DOHH2 (cell line): ENCODE measurements around the gene LRRC57.

Experiments
- H3F3A ChIP-seq: fragments of 200-600 bp; sonication (generic), shearing (Covaris generic); 2 replicates; pipeline ENCODE4 v1.6.0; 2016; ENCODE audit warnings: antibody characterized with exemption, mild to moderate bottlenecking; ENCODE audit not compliant: control insufficient read depth, insufficient read depth
- H3K27ac ChIP-seq: fragments of 200-600 bp; sonication (generic); 2 replicates; pipeline ENCODE4 v1.5.1; 2014; ENCODE audit warnings: low read depth, mild to moderate bottlenecking, low read length, moderate library complexity
- H3K27me3 ChIP-seq: fragments of 200-600 bp; sonication (generic); 2 replicates; pipeline ENCODE4 v1.6.1; 2014; ENCODE audit warnings: mild to moderate bottlenecking, low read length, mixed read lengths; ENCODE audit not compliant: control insufficient read depth
- H3K36me3 ChIP-seq: fragments of 200-600 bp; sonication (generic); 2 replicates; pipeline ENCODE4 v1.6.1; 2014; ENCODE audit warnings: mild to moderate bottlenecking, low read length, moderate library complexity, mixed read lengths; ENCODE audit not compliant: control insufficient read depth
- H3K4me1 ChIP-seq: fragments of 200-600 bp; sonication (generic); 2 replicates; pipeline ENCODE4 v1.6.1; 2014; ENCODE audit warnings: mild to moderate bottlenecking, low read length, mixed read lengths; ENCODE audit not compliant: control insufficient read depth
- H3K4me2 ChIP-seq: fragments of 200-600 bp; sonication (generic); 2 replicates; pipeline ENCODE4 v1.6.0; 2014; ENCODE audit warnings: mild to moderate bottlenecking, low read length, moderate library complexity
- H3K4me3 ChIP-seq: fragments of 200-600 bp; sonication (generic); 2 replicates; pipeline ENCODE4 v1.5.1; 2014; ENCODE audit warnings: mild to moderate bottlenecking, low read length, mixed read lengths
- H3K79me2 ChIP-seq: fragments of 200-600 bp; sonication (generic); 2 replicates; pipeline ENCODE4 v1.6.1; 2014; ENCODE audit warnings: mild to moderate bottlenecking, low read length, mixed read lengths; ENCODE audit not compliant: control insufficient read depth
- H3K9me2 ChIP-seq: fragments of 200-600 bp; sonication (generic); replicated peaks from 2 replicates; pipeline ENCODE4 v1.6.1; 2014; ENCODE audit warnings: mild to moderate bottlenecking, low read length, mixed read lengths; ENCODE audit not compliant: control insufficient read depth
- H3K9me3 ChIP-seq: fragments of 200-600 bp; sonication (generic); 2 replicates; pipeline ENCODE4 v1.6.1; 2014; ENCODE audit warnings: antibody characterized with exemption, low read length, mixed read lengths; ENCODE audit not compliant: control insufficient read depth, insufficient read depth
- H4K20me1 ChIP-seq: fragments of 200-600 bp; sonication (generic); 2 replicates; pipeline ENCODE4 v1.6.0; 2014; ENCODE audit warnings: low read depth, mild to moderate bottlenecking, antibody characterized with exemption, low read length, moderate library complexity; ENCODE audit not compliant: control insufficient read depth, insufficient read depth
- EZH2phosphoT487 ChIP-seq: fragments of 200-600 bp; sonication (generic); IDR thresholded peaks from 2 replicates; pipeline ENCODE4 v1.6.1; 2017; ENCODE audit warnings: borderline replicate concordance, mild to moderate bottlenecking, antibody characterized with exemption, low read length, moderate library complexity, mixed read lengths
- TF ChIP-seq, protein P1 (sequence below): fragments of 200-600 bp; sonication (generic); IDR thresholded peaks from one replicate; pipeline ENCODE4 v1.5.1; 2014; ENCODE audit warnings: antibody characterized with exemption, mild to moderate bottlenecking, low read depth, low read length; ENCODE audit not compliant: poor library complexity, severe bottlenecking

Gene LRRC57

DNA sequence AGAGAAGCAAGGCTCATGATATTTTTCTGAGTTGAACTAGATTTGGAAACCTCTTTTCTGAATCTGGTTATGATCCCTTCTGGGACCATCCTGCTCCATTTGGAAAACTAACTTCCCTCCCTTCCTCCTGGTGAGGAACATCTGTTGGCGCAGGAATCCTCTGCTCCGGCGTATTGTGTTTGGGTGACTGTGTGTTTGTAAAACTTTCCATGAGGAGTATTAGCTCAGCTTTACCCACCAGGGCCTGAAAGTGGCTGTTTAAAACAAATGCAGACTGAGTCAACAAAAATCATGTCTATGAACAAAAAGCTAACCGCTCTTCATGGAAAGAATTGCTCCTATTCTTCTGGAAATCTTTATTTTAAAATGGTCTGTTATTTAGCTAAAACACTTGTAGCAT, 44.5 kb upstream of the LRRC57 start:
- no peaks in the 10 kb centered on the region for H3K36me3 ChIP-seq
- no peaks in the 10 kb centered on the region for H3K9me2 ChIP-seq
- H4K20me1 ChIP-seq, result no peaks in the 10 kb centered on the region
- H3K9me3 ChIP-seq, result no peaks in the 10 kb centered on the region
- no peak overlapping the region for H3K27ac ChIP-seq
- H3F3A ChIP-seq, result no peaks in the 10 kb centered on the region
- H3K4me3 ChIP-seq, result no peak overlapping the region
- no peaks in the 10 kb centered on the region for H3K27me3 ChIP-seq
- no peak overlapping the region for H3K4me2 ChIP-seq
- H3K79me2 ChIP-seq, result no peaks in the 10 kb centered on the region
- H3K4me1 ChIP-seq, result no peaks in the 10 kb centered on the region
- TF ChIP-seq EZH2phosphoT487, result no peak
- TF ChIP-seq, protein P1, sequence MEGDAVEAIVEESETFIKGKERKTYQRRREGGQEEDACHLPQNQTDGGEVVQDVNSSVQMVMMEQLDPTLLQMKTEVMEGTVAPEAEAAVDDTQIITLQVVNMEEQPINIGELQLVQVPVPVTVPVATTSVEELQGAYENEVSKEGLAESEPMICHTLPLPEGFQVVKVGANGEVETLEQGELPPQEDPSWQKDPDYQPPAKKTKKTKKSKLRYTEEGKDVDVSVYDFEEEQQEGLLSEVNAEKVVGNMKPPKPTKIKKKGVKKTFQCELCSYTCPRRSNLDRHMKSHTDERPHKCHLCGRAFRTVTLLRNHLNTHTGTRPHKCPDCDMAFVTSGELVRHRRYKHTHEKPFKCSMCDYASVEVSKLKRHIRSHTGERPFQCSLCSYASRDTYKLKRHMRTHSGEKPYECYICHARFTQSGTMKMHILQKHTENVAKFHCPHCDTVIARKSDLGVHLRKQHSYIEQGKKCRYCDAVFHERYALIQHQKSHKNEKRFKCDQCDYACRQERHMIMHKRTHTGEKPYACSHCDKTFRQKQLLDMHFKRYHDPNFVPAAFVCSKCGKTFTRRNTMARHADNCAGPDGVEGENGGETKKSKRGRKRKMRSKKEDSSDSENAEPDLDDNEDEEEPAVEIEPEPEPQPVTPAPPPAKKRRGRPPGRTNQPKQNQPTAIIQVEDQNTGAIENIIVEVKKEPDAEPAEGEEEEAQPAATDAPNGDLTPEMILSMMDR, result no peak

DNA sequence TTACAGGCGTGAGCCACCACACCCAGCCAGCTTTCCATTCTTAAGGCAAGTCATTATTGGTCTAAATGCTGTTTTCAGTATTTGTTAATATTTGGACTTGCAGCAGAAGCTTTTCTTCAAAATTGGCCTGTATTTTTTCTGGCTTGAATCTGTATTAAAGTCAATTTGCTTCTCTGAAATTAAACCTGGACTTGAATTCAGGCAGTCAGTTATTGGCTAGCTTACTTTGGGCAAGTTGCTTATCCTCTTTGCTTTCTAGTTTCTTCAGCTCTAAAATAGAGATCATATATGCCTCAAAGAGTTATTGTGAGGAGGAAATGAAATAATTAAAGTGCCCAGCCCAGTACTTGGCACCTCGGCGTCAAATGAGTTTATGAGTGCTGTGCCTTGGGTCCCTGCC, 44.1 kb upstream of the LRRC57 start:
- Histone ChIP-seq H3K27me3 (no peaks in the 10 kb centered on the region), H3K79me2 (no peaks in the 10 kb centered on the region), H3K9me3 (no peaks in the 10 kb centered on the region), H4K20me1 (no peaks in the 10 kb centered on the region), H3F3A (no peaks in the 10 kb centered on the region), H3K4me1 (no peaks in the 10 kb centered on the region), H3K9me2 (no peaks in the 10 kb centered on the region), H3K4me2 (no peak overlapping the region), H3K36me3 (no peaks in the 10 kb centered on the region), H3K27ac (no peak overlapping the region), H3K4me3 (no peak overlapping the region)
- TF ChIP-seq, protein P1, result no peak
- no peak for TF ChIP-seq EZH2phosphoT487

DNA sequence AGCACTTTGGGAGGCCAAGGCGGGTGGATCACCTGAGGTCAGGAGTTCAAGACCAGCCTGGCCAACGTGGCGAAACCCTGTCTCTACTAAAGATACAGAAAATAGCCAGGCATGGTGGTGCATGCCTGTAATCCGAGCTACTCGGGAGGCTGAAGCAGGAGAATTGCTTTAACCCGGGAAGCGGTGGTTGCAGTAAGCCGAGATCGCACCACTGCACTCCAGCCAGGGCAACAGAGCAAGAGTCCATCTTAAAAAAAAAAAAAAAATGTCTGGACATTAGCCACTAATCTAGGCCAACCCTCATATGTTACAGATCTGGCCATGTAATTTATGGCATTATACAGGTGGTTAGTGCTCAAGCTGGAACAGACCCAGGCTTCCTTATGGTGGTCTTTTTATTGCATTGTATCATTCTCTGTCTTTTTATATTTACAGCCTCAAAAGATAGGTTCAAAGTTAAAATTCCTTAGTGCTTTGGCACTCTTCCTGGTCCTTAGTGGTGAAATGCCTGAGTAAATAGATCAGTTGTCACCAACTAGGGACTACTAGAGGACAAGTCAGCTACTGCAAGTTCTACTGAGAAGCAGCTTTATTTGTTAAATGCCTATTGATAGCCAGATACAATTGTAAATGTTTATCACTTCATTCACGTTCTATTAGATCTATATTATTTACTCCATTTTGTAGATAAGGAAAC, 42.8 kb upstream of the LRRC57 start:
- Histone ChIP-seq H3K27ac (no peak overlapping the region), H3K4me3 (no peak overlapping the region), H4K20me1 (no peaks in the 10 kb centered on the region), H3K79me2 (no peaks in the 10 kb centered on the region), H3K36me3 (no peaks in the 10 kb centered on the region), H3K4me2 (no peak overlapping the region), H3K4me1 (no peaks in the 10 kb centered on the region), H3K27me3 (no peaks in the 10 kb centered on the region), H3F3A (no peaks in the 10 kb centered on the region), H3K9me2 (no peaks in the 10 kb centered on the region), H3K9me3 (no peaks in the 10 kb centered on the region)
- no peak for TF ChIP-seq EZH2phosphoT487
- TF ChIP-seq, protein P1, result peak; percentile 29
